Measurements from ENCODE around the gene CLCN3. TPM values are rescaled to one million over a fixed set of nuclear protein-coding genes. Genes with fewer than 3 reads are reported as not detected.

The CLCN3 gene
- total RNA-seq = 27.2 and 46.3 TPM in 2 replicates

GRCh38 chr4:169619958-169620879 is at the start of gene CLCN3:
Gene CLCN3, plus strand, starts transcription at chr4:169620578. Its CDS starts 15,351 bp downstream, at chr4:169635929.

GRCh38 chr4:169611991-169612870 is 8.1 kb upstream of the CLCN3 start, which contains the start of gene NEK1:
Gene NEK1, minus strand, starts transcription at chr4:169612583. Its CDS starts 9,953 bp downstream, at chr4:169602630.

GRCh38 chr4:169757575-169758184 is 137.3 kb downstream of the CLCN3 start, which contains the start of gene HPF1:
Gene HPF1, minus strand, starts transcription at chr4:169757944. Its CDS starts 67 bp downstream, at chr4:169757877.

Other genes with a start within 250 kb of the CLCN3 start
- 5.1 and 11.9 TPM in 2 replicates for gene NEK1, start 8.0 kb upstream of the CLCN3 start, total RNA-seq
- 10.6 and 15.3 TPM in 2 replicates for gene HPF1, start 137.4 kb downstream of the CLCN3 start, total RNA-seq